H9 (cell line): ENCODE measurements around the gene MRPL21. TPM values are rescaled to one million over a fixed set of nuclear protein-coding genes. Genes with fewer than 3 reads are reported as not detected.

Source experiments
- DNase-seq: peaks from one replicate; pipeline ENCODE4 v3.0.0-alpha.2; 2017
- H2AFZ ChIP-seq: one replicate; pipeline ENCODE4 v1.6.1; 2013; ENCODE audit warnings: mild to moderate bottlenecking, low read length, control low read depth, moderate library complexity
- H2AK5ac ChIP-seq: 2 replicates; pipeline ENCODE4 v1.6.1; 2013; ENCODE audit warnings: low read length, control low read depth, mixed read lengths; ENCODE audit not compliant: insufficient read length
- H2BK120ac ChIP-seq: one replicate; pipeline ENCODE4 v1.6.1; 2013; ENCODE audit warnings: low read depth, mild to moderate bottlenecking, low read length, control low read depth, inconsistent platforms; ENCODE audit not compliant: poor library complexity, severe bottlenecking
- H2BK12ac ChIP-seq: 2 replicates; pipeline ENCODE4 v1.6.1; 2013; ENCODE audit warnings: low read length, control low read depth, mixed read lengths, low read depth; ENCODE audit not compliant: insufficient read length
- H2BK15ac ChIP-seq: 2 replicates; pipeline ENCODE4 v1.6.1; 2013; ENCODE audit warnings: low read depth, low read length, control low read depth
- H2BK20ac ChIP-seq: one replicate; pipeline ENCODE4 v1.6.1; 2013; ENCODE audit warnings: low read depth, mild to moderate bottlenecking, low read length, control low read depth, inconsistent platforms; ENCODE audit not compliant: poor library complexity, severe bottlenecking
- H2BK5ac ChIP-seq: 2 replicates; pipeline ENCODE4 v1.6.1; 2013; ENCODE audit warnings: low read length, control low read depth, mixed read lengths; ENCODE audit not compliant: insufficient read length
- H3K14ac ChIP-seq: 2 replicates; pipeline ENCODE4 v1.6.1; 2013; ENCODE audit warnings: low read length, control low read depth; ENCODE audit not compliant: insufficient read depth
- H3K18ac ChIP-seq: 2 replicates; pipeline ENCODE4 v1.6.1; 2013; ENCODE audit warnings: low read depth, mild to moderate bottlenecking, mixed read lengths, low read length, control low read depth; ENCODE audit not compliant: insufficient read length
- H3K23ac ChIP-seq: 2 replicates; pipeline ENCODE4 v1.6.1; 2013; ENCODE audit warnings: low read length, control low read depth, mixed read lengths, low read depth; ENCODE audit not compliant: insufficient read length
- H3K23me2 ChIP-seq: 2 replicates; pipeline ENCODE4 v1.6.1; 2013; ENCODE audit warnings: low read depth, mild to moderate bottlenecking, mixed read lengths, low read length, control low read depth; ENCODE audit not compliant: insufficient read length, poor library complexity, severe bottlenecking
- H3K27ac ChIP-seq: 2 replicates; pipeline ENCODE4 v1.5.1; 2013; ENCODE audit warnings: low read length, control low read depth, mixed read lengths, low read depth; ENCODE audit not compliant: insufficient read length
- H3K27me3 ChIP-seq: 2 replicates; pipeline ENCODE4 v1.6.1; 2013; ENCODE audit warnings: low read length, control low read depth, inconsistent platforms; ENCODE audit not compliant: insufficient read depth
- H3K4ac ChIP-seq: 2 replicates; pipeline ENCODE4 v1.6.1; 2013; ENCODE audit warnings: low read depth, mild to moderate bottlenecking, control low read depth, inconsistent platforms, low read length, moderate library complexity
- H3K4me1 ChIP-seq: 2 replicates; pipeline ENCODE4 v1.6.1; 2013; ENCODE audit warnings: low read length, control low read depth, inconsistent platforms; ENCODE audit not compliant: insufficient read depth
- H3K4me2 ChIP-seq: 2 replicates; pipeline ENCODE4 v1.6.1; 2013; ENCODE audit warnings: low read length, control low read depth, mixed read lengths; ENCODE audit not compliant: insufficient read length, insufficient read depth
- H3K56ac ChIP-seq: 2 replicates; pipeline ENCODE4 v1.6.1; 2013; ENCODE audit warnings: low read depth, mild to moderate bottlenecking, mixed read lengths, low read length, control low read depth; ENCODE audit not compliant: insufficient read length
- H3K79me1 ChIP-seq: 2 replicates; pipeline ENCODE4 v1.6.1; 2013; ENCODE audit warnings: low read depth, mild to moderate bottlenecking, moderate library complexity, low read length, control low read depth, inconsistent platforms; ENCODE audit not compliant: insufficient read depth, poor library complexity, severe bottlenecking
- H3K79me2 ChIP-seq: 2 replicates; pipeline ENCODE4 v1.6.1; 2013; ENCODE audit warnings: low read length, control low read depth, inconsistent platforms; ENCODE audit not compliant: insufficient read depth
- H3K9ac ChIP-seq: 2 replicates; pipeline ENCODE4 v1.6.1; 2013; ENCODE audit warnings: low read length, control low read depth, mixed read lengths; ENCODE audit not compliant: insufficient read length; ENCODE audit errors: extremely low read depth
- H3K9me3 ChIP-seq: one replicate; pipeline ENCODE4 v1.6.1; 2013; ENCODE audit warnings: low read depth, low read length, inconsistent platforms; ENCODE audit not compliant: control insufficient read depth
- H3T11ph ChIP-seq: one replicate; pipeline ENCODE4 v1.6.1; 2013; ENCODE audit warnings: mild to moderate bottlenecking, low read length, control low read depth, inconsistent platforms
- H4K20me1 ChIP-seq: one replicate; pipeline ENCODE4 v1.6.1; 2013; ENCODE audit not compliant: control insufficient read depth, insufficient read length, insufficient read depth
- H4K5ac ChIP-seq: 2 replicates; pipeline ENCODE4 v1.6.1; 2013; ENCODE audit warnings: low read depth, mild to moderate bottlenecking, mixed read lengths, low read length, control low read depth; ENCODE audit not compliant: insufficient read length
- H4K8ac ChIP-seq: replicated peaks from 2 replicates; pipeline ENCODE4 v1.6.1; 2013; ENCODE audit warnings: low read length, control low read depth, mixed read lengths, low read depth; ENCODE audit not compliant: insufficient read length
- H4K91ac ChIP-seq: 2 replicates; pipeline ENCODE4 v1.6.1; 2013; ENCODE audit warnings: low read depth, mild to moderate bottlenecking, moderate library complexity, mixed read lengths, low read length, control low read depth; ENCODE audit not compliant: insufficient read length
- H3K27ac Mint-ChIP-seq, 3 experiments: 2 replicates in 2 of 3; 3 replicates in 1 of 3; pipeline ENCODE4 v1.8.0; 2020 to 2021; ENCODE audit warnings: mixed read lengths in 3 of 3, mild to moderate bottlenecking in 1 of 3, moderate library complexity in 1 of 3
- H3K27me3 Mint-ChIP-seq: 2 replicates; pipeline ENCODE4 v1.8.0; 2021; ENCODE audit warnings: low read depth, mild to moderate bottlenecking, moderate library complexity, mixed read lengths
- H3K36me3 Mint-ChIP-seq, 3 experiments: 2 replicates in 2 of 3; 3 replicates in 1 of 3; pipeline ENCODE4 v1.8.0; 2020 to 2021; ENCODE audit warnings: low read depth in 3 of 3, mixed read lengths in 3 of 3; ENCODE audit not compliant: insufficient read depth in 1 of 3
- H3K4me1 Mint-ChIP-seq, 2 experiments: 2 replicates each; pipeline ENCODE4 v1.8.0; 2020; ENCODE audit warnings: mixed read lengths in 2 of 2
- H3K4me3 Mint-ChIP-seq, 2 experiments: 2 replicates in 1 of 2; 3 replicates in 1 of 2; pipeline ENCODE4 v1.8.0; 2020 to 2021; ENCODE audit warnings: mild to moderate bottlenecking in 2 of 2, mixed read lengths in 2 of 2, moderate library complexity in 1 of 2
- H3K9me3 Mint-ChIP-seq, 2 experiments: 2 replicates in 1 of 2; 3 replicates in 1 of 2; pipeline ENCODE4 v1.8.0; 2020; ENCODE audit warnings: mild to moderate bottlenecking in 2 of 2, mixed read lengths in 2 of 2, moderate library complexity in 1 of 2
- WGBS: extraction: QIAGEN DNeasy Blood & Tissue Kit; methylation state at CpG from one replicate; pipeline ENCODE4 v1.1.7; 2013; ENCODE audit warnings: missing lambda C conversion rate, low lambda C conversion rate, mixed read lengths; ENCODE audit not compliant: insufficient read length; ENCODE audit errors: extremely low coverage; 5-methylcytosine and 5-hydroxymethylcytosine counted together
- total RNA-seq: library from RNA; stranded (reverse); gene quantifications from 2 replicates; pipeline ENCODE4 v1.2.1, GENCODE V29; 2021
- TF ChIP-seq, protein P1 (sequence below): fragments of 200-600 bp; sonication (generic); conservative IDR thresholded peaks from 3 replicates; pipeline ENCODE4 v1.8.0; 2021; ENCODE audit warnings: antibody characterized with exemption, mild to moderate bottlenecking

The MRPL21 gene
- total RNA-seq, 1 experiment from 2014 or later = 91.5 TPM

DNA sequence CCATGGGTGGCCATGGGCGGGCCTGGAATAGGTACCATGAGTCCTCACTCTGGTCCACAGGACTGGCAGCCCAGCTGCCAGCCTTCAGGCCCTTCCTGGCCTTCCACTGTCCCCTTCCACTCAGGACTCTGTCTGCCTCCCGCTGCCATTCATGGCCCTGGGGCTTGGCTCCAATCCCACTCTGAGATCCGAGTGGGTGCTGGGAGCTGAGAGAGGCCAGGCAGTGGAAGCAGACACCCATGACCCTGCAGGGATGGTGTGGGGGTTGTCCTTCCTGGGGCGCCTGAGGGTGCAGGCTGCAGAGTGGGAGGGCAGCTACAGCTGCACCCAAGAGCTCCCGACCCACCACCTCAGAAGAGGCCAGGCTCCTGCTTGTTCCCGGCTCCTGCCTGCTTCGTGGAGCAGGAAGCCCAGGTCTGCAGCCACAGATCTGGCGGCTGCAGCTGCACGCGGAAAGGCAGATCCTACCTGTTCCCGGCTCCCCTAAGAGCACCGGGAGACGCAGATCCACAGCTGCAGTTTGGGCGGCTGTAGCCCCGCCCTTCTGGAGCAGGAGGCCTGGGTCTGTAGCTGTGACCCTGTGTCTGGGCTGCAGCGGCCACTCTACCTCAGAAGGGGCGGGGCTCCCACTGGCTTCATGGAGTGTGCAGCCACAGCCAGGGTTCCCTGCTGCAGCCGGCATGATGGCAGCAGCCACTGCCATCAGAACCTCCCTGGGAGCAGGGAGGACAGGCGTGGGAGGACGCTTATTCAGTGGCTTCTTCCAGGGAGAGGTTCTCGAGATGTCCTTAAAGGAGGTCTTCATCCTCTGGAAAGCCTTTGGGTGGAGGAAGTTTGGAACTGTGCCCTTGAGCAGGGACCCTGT lies 27.6 kb upstream of the MRPL21 start:
- no peaks in the 10 kb centered on the region for H3K23me2 ChIP-seq
- no peaks in the 10 kb centered on the region for H4K20me1 ChIP-seq
- no peak overlapping the region for H3K4me2 ChIP-seq
- no peak overlapping the region for H2BK120ac ChIP-seq
- no peaks in the 10 kb centered on the region for H3K4me1 Mint-ChIP-seq
- TF ChIP-seq, protein P1, sequence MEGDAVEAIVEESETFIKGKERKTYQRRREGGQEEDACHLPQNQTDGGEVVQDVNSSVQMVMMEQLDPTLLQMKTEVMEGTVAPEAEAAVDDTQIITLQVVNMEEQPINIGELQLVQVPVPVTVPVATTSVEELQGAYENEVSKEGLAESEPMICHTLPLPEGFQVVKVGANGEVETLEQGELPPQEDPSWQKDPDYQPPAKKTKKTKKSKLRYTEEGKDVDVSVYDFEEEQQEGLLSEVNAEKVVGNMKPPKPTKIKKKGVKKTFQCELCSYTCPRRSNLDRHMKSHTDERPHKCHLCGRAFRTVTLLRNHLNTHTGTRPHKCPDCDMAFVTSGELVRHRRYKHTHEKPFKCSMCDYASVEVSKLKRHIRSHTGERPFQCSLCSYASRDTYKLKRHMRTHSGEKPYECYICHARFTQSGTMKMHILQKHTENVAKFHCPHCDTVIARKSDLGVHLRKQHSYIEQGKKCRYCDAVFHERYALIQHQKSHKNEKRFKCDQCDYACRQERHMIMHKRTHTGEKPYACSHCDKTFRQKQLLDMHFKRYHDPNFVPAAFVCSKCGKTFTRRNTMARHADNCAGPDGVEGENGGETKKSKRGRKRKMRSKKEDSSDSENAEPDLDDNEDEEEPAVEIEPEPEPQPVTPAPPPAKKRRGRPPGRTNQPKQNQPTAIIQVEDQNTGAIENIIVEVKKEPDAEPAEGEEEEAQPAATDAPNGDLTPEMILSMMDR = no peak
- H2BK12ac ChIP-seq = no peak overlapping the region
- H2AK5ac ChIP-seq = no peak overlapping the region
- H3K79me2 ChIP-seq = no peaks in the 10 kb centered on the region
- peaks cover 3 to 4% of the 10 kb centered on the region in 2 experiments; a peak in 2 of 5 replicates for H3K9me3 Mint-ChIP-seq
- no peaks in the 10 kb centered on the region for H3K27me3 ChIP-seq
- peaks cover 26 to 57% (median 42%) of the 10 kb centered on the region in 3 experiments for H3K36me3 Mint-ChIP-seq
- H4K91ac ChIP-seq = no peak overlapping the region
- no peak for DNase-seq
- H3T11ph ChIP-seq = no peak overlapping the region
- no CpG with 5 or more reads among the region's 21 CpGs for WGBS
- H2AFZ ChIP-seq = no peak overlapping the region
- H3K4ac ChIP-seq = no peak overlapping the region
- H3K9ac ChIP-seq = no peak overlapping the region
- no peak overlapping the region for H3K18ac ChIP-seq
- peak overlapping the region in 1 of 3 experiments; percentile 80; a peak in 1 of 7 replicates for H3K27ac Mint-ChIP-seq
- H4K5ac ChIP-seq = no peak overlapping the region
- no peak overlapping the region for H2BK15ac ChIP-seq
- no peak overlapping the region for H3K23ac ChIP-seq
- H2BK20ac ChIP-seq = no peak overlapping the region
- H3K27ac ChIP-seq = no peak overlapping the region
- H3K14ac ChIP-seq = no peak overlapping the region
- peak overlapping the region in 1 of 2 experiments; percentile 8; a peak in 1 of 5 replicates for H3K4me3 Mint-ChIP-seq
- no peaks in the 10 kb centered on the region for H3K79me1 ChIP-seq
- no peaks in the 10 kb centered on the region for H3K4me1 ChIP-seq
- no peaks in the 10 kb centered on the region for H3K27me3 Mint-ChIP-seq
- no peak overlapping the region for H3K56ac ChIP-seq
- no peak overlapping the region for H4K8ac ChIP-seq
- H3K9me3 ChIP-seq = no peaks in the 10 kb centered on the region
- H2BK5ac ChIP-seq = no peak overlapping the region
